Measurements from ENCODE around the gene NSRP1. TPM values are rescaled to one million over a fixed set of nuclear protein-coding genes. Genes with fewer than 3 reads are reported as not detected.

The NSRP1 gene
- total and polyA plus RNA-seq, 10 of the 15 experiments (the other 5 are each of a cell fraction or from before 2014, with no cell fraction given): 12.5 to 69.7 (median 37.8) TPM

GRCh38 chr17:30224419-30224960 is 107.9 kb downstream of the NSRP1 start (continued):
- TF ChIP-seq BCL3 (IDR thresholded peaks at IDR 0.05; ENCODE audit: borderline replicate concordance, insufficient read depth, low read depth, low read length, poor library complexity, severe bottlenecking) (no peak), ZBTB4 (CRISPR knock-in tag; IDR thresholded peaks at IDR 0.05) (no peak), SKIL (IDR thresholded peaks at IDR 0.05; ENCODE audit: low read depth, poor library complexity, severe bottlenecking) (no peak), ZNF384 (IDR thresholded peaks at IDR 0.05; ENCODE audit: borderline replicate concordance, low read depth, low read length) (no peak), RAD51 (IDR thresholded peaks at IDR 0.05) (no peak), SREBF1 (IDR thresholded peaks at IDR 0.05; ENCODE audit: low read length) (no peak), MTA3 (IDR thresholded peaks at IDR 0.05; ENCODE audit: borderline replicate concordance, low read length) (no peak), USF2 (IDR thresholded peaks at IDR 0.05; ENCODE audit: borderline replicate concordance, low read depth, low read length) (no peak), EED (IDR thresholded peaks at IDR 0.05; ENCODE audit: low read depth) (no peak), CHD2 (IDR thresholded peaks at IDR 0.05; ENCODE audit: borderline replicate concordance, low read depth, low read length) (no peak)
